Upper lobe of right lung (tissue), 1 donor: ENCODE measurements around the gene MATN3. TPM values are rescaled to one million over a fixed set of nuclear protein-coding genes. Genes with fewer than 3 reads are reported as not detected.
"Not testable (repeated sequence)": the region's sequence is repeated elsewhere in the genome, so short reads cannot be mapped to it uniquely, and the experiment has no call there.

Experiments used
- ATAC-seq: fragments of 200-7000 bp; cut with Tn5 transposase; one replicate; pipeline ENCODE4 v1.9.1; 2020; ENCODE audit warnings: mild to moderate bottlenecking, moderate library complexity
- DNase-seq: peaks from one replicate; pipeline ENCODE4 v3.0.0-alpha.2; 2020
- H3K27ac ChIP-seq: fragments of 200-600 bp; one replicate; pipeline ENCODE4 v1.8.0; 2022
- H3K27me3 ChIP-seq: fragments of 200-600 bp; one replicate; pipeline ENCODE4 v1.8.0; 2022; ENCODE audit warnings: mild to moderate bottlenecking
- H3K36me3 ChIP-seq: fragments of 200-600 bp; one replicate; pipeline ENCODE4 v1.8.0; 2022
- H3K4me1 ChIP-seq: fragments of 200-600 bp; one replicate; pipeline ENCODE4 v1.8.0; 2022
- H3K4me3 ChIP-seq: fragments of 200-600 bp; one replicate; pipeline ENCODE4 v1.8.0; 2022; ENCODE audit warnings: mild to moderate bottlenecking
- H3K9me3 ChIP-seq: fragments of 200-600 bp; one replicate; pipeline ENCODE4 v1.8.0; 2022
- intact Hi-C: fragments of 100-400 bp; cut with DNase I; formaldehyde crosslinking; loops from one replicate; pipeline ENCODE4 v1.11.0; 2022
- total RNA-seq: library from RNA; stranded (reverse); fragmentation: NEBNext Ultra II Directional; extraction: Animal tissue kit (Norgen Biotek cat#: 25700); gene quantifications from one replicate; pipeline ENCODE4 v1.2.1, GENCODE V29; 2021
- TF ChIP-seq, protein P1 (sequence below): fragments of 200-600 bp; IDR thresholded peaks from one replicate; pipeline ENCODE4 v1.8.0; 2022; ENCODE audit warnings: antibody characterized with exemption
- donor health status: DM: no; HTN: yes; CAD: no; lungs with severe emphysema.

The MATN3 gene
- total RNA-seq, 1 donor from 2014 or later, result 11.7 TPM

DNA sequence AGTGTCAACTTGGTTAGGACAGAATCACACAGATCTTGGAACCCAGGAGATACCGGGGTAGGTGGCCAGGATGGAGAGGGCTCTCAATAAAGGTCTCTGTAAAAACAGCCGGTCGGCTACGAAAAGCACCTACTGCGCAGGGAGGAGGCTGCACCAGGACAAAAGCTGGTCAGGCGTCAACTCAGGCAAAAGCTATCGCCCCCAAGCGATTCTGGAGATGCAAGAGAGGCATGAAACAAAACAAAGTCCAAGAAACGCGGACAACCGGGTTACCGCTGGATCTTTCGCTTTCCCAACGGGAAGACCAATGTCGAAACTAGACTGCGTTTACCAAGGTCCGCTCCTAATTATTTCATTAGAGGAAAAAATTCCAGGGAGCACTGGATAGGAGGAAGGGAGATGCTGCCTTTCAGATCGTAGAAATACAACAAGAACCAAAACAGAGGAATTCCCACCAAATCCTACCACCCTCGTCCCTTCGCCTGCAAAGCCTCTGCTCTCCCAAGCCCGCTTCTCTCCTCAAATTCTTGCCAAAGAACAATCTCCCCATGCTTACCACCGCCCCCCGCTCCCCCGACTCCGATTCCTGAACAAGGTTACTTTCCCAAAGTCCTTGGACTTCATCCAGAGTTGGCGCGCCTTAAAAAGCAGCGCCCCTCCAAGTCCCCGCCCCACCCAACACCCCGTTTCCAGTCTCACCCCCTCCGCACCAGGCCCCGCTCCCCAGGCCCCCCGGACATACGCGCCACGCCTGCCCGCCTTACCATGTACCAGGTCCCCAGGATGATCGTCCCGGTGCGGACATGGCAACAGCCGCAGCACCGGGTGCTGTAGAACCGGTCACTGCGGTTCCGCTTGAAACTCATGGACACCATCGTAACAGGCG lies 38.4 kb upstream of the MATN3 start:
- intact Hi-C loops, result no loop called here
- H3K4me1 ChIP-seq, result peaks cover 39% of the 10 kb centered on the region

DNA sequence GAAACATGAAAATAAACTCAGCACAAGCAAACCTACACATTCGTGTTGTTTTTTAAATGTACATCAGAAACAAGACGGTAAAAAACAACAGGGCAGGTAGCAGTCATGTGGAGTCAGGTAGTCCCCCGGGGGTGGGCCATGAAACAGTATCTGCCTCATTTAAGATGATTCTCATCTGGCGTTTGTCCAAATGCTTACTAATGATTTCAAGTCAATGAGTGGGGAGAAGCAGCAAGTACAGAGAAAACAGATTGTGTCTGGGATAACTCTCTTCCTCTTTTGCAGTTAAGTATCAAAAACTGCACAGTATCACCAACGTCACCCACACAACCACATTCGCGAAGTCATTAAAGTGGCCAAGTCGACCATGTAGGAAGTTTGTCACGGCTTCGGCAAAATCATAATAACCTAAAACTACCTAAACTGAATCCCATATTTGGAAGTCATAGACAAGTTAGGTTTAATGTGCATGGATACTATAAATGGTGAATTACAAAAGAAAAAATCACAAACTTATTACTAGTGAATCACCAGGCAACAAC lies 37.7 kb upstream of the MATN3 start:
- TF ChIP-seq, protein P1, sequence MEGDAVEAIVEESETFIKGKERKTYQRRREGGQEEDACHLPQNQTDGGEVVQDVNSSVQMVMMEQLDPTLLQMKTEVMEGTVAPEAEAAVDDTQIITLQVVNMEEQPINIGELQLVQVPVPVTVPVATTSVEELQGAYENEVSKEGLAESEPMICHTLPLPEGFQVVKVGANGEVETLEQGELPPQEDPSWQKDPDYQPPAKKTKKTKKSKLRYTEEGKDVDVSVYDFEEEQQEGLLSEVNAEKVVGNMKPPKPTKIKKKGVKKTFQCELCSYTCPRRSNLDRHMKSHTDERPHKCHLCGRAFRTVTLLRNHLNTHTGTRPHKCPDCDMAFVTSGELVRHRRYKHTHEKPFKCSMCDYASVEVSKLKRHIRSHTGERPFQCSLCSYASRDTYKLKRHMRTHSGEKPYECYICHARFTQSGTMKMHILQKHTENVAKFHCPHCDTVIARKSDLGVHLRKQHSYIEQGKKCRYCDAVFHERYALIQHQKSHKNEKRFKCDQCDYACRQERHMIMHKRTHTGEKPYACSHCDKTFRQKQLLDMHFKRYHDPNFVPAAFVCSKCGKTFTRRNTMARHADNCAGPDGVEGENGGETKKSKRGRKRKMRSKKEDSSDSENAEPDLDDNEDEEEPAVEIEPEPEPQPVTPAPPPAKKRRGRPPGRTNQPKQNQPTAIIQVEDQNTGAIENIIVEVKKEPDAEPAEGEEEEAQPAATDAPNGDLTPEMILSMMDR, result no peak
- peak overlapping the region; percentile 84 for H3K4me3 ChIP-seq
- intact Hi-C loops, result no loop called here
- DNase-seq, result no peak
- peak overlapping the region; percentile 98 for H3K27ac ChIP-seq
- H3K4me1 ChIP-seq, result peaks cover 46% of the 10 kb centered on the region
- H3K9me3 ChIP-seq, result no peaks in the 10 kb centered on the region
- H3K36me3 ChIP-seq, result no peaks in the 10 kb centered on the region
- ATAC-seq, result peak; percentile 14
- no peaks in the 10 kb centered on the region for H3K27me3 ChIP-seq

More for the DNA sequence above, 38.4 kb upstream of the MATN3 start:
- H3K36me3 ChIP-seq, result no peaks in the 10 kb centered on the region
- H3K27ac ChIP-seq, result peak overlapping the region; percentile 98
- DNase-seq (no peak), ATAC-seq (peak; percentile 22)
- H3K4me3 ChIP-seq, result peak overlapping the region; percentile 84
- TF ChIP-seq, protein P1, result no peak
- H3K27me3 ChIP-seq, result no peaks in the 10 kb centered on the region
- no peaks in the 10 kb centered on the region for H3K9me3 ChIP-seq

DNA sequence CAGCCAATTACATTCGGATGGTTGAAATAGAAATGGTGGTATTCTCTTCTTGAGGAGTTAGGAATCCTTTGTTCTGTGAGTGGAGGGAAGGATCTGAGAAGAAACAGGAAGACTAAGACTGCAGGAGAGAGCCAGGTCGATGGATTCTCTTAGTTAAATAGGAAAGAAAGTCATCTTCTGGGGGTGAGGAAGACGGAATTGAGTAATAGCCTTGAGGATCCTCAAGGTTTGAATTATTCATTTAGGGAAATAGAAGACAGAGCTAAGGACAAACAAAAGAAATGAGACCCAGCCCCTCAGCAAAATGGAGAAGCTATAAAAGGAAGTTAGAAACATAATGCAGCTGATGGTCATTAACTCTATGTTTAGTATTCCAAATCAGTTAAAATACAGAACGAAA lies 37.2 kb upstream of the MATN3 start:
- H3K4me3 ChIP-seq, result peak overlapping the region; percentile 84
- H3K36me3 ChIP-seq, result no peaks in the 10 kb centered on the region
- intact Hi-C loops, result no loop called here
- H3K4me1 ChIP-seq, result peaks cover 47% of the 10 kb centered on the region
- TF ChIP-seq, protein P1, result no peak
- H3K9me3 ChIP-seq, result no peaks in the 10 kb centered on the region
- ATAC-seq, result no peak
- DNase-seq, result no peak
- H3K27ac ChIP-seq, result peak overlapping the region; percentile 98
- H3K27me3 ChIP-seq, result no peaks in the 10 kb centered on the region

DNA sequence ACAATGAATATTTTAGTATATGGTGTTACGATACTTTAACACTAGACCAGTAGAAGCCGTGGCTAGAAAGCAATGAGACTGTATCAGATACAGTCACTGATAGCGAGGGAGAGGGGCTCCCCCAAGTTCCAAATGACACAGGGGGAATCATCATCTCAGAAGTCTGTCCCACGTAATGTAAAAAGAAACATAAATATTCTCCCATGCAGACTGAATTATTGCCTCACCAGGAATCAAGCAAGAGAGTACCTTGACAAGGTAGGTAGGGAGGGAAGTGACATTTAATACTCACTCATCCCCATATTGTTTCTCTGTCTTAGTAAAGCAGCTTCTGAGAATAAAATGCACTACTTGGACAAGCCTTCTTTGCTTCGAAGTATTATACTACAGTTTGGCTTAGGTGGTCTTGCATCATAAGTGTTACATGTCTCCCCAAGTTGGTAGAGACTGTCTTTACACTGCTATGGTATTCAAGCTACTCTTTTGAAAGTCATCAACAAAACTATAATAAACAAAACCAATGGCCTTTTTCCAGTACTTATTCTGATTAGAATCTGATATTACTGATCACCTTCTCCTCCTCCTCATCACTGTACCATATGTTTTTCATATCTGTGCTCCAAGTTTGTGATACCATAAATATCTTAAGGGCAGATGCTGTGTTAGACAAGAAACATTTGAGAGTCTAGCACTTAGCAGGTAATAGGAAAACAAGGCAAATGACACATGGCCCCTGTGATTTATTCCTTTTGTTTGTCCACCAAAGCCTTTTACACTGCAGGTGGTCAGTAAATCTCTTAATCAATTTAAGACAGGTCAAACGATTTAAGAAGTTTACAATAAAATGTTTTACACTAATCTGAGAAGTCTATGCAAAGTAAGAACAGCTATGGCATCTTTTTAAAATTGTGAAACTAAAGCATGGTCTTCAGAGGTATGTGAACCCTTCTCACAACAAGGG lies 36.3 kb upstream of the MATN3 start:
- no peaks in the 10 kb centered on the region for H3K9me3 ChIP-seq
- peak overlapping the region; percentile 98 for H3K27ac ChIP-seq
- H3K4me3 ChIP-seq, result peak overlapping the region; percentile 84
- TF ChIP-seq, protein P1, result no peak
- peaks cover 47% of the 10 kb centered on the region for H3K4me1 ChIP-seq
- no peaks in the 10 kb centered on the region for H3K36me3 ChIP-seq
- no peak for ATAC-seq
- intact Hi-C loops, result no loop called here
- no peaks in the 10 kb centered on the region for H3K27me3 ChIP-seq
- DNase-seq, result no peak

DNA sequence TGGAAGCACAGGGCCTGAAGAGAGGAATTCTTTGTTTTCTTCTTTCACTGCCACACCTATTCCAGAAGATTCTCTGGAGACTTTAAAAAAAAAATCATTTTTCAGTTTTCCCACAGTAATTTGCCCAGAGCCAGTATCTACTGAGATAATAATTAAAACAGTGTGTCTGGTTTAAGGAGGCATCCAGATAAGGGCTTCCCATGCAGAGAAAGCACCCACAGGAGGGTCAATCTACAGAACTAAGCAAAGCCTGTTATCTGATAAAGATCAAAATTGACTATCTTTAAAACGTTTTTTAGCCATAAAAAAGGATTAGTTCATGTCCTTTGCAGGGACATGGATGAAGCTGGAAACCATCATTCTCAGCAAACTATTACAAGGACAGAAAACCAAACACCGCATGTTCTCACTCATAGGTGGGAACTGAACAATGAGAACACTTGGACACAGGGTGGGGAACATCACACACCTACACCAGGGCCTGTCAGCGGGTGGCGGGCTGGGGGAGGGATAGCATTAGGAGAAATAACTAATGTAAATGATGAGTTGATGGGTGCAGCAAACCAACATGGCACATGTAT lies 33.3 kb upstream of the MATN3 start:
- intact Hi-C loops, ATAC-seq, H3K4me3 ChIP-seq, H3K27ac ChIP-seq, DNase-seq, H3K36me3 ChIP-seq, H3K9me3 ChIP-seq, H3K27me3 ChIP-seq: not testable (repeated sequence)
- H3K4me1 ChIP-seq, result peaks cover 48% of the 10 kb centered on the region
